Germinal center (tissue), 1 donor: ENCODE data around the gene RNF7.
A peak's percentile ranks its signal among the peaks of the same experiment; 100 is the strongest.
"Not testable (repeated sequence)": the region's sequence is repeated elsewhere in the genome, so short reads cannot be mapped to it uniquely, and the experiment has no call there.

Source experiments
- DNase-seq: peaks from one replicate; pipeline ENCODE4 v3.0.0; 2012; ENCODE audit warnings: mixed read lengths, low spot score

The RNF7 gene

GRCh38 chr3:141782386-141782932 is 44.4 kb downstream of the RNF7 start:
- DNase-seq = no peak

GRCh38 chr3:141783632-141784031 is 45.5 kb downstream of the RNF7 start:
- DNase-seq = no peak

DNA sequence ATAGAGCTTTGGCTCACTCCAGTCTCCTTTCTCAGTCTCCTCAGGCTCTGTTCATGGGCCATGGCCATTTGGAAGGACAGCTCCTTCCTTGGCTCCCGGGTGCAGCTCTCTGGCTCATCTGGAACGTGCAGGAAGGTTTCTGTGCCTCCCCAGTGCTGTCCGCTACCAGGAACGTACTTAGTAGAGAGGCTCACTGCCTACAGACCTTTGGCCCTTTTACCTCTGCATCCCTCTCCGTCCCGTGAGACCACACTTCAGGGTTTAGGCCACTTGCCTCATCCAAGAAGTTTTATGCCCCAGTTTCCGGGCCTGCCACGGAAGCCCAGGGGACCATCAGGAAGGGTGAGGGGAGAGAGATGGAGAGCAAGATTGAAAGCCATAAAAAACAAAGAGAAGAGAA is 46.0 kb downstream of the RNF7 start:
- no peak for DNase-seq

DNA sequence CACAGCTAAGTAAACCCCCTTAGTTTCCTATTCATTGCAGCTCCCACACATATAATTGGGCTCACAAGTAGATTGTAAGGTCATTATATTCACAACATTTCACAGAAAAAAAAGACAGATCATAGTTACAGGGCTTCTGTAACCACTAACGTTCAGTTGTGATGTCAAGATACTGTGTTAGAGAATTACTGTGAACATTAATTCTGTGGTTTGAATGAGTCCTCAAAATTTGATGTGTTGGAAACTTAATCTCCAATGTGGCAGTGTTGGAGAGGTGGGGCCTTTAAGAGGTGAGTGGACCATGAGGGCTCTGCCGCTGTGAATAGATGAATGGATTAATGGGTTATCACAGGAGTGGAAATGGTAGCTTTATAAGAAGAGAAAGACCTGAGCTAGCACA is 46.4 kb downstream of the RNF7 start:
- DNase-seq = no peak

GRCh38 chr3:141788149-141788548 is 50.1 kb downstream of the RNF7 start:
- no peak for DNase-seq

DNA sequence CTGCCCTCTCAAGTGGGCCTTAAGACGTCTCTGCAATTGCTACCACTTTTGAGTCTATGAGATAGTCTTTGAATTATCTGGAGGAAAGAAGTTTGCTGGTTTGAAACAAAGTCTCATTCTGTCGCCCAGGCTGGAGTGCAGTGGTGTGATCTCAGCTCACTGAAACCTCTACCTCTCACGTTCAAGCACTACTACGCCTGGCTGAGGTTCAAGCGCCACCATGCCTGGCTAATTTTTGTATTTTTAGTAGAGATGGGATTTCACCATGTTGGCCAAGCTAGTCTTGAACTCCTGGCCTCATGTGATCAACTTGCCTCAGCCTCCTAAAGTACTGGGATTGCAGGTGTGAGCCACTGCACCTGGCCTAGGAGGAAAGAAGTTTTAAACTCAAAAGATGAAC is 50.7 kb downstream of the RNF7 start:
- DNase-seq = not testable (repeated sequence)

DNA sequence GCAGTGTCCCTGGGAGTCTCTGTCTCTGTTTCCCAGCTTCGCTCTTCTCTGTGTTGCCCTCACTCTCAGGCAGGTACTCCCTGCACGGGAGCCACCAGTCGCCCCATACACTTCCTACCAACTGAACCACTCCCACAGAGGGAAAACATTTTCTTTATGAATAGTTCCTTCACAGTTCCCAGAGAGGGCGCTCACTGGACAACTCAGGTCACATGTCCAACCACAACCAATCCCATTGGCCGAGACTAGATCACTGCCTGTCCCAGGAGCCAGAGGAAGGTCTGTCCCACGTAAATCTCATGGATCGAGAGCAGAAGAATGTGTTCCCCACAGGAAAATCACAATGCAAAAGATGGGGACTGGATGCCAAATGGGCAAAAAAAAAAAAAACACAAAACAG is 51.2 kb downstream of the RNF7 start:
- DNase-seq = no peak

- DNase-seq = no peak
Measured at GRCh38 chr3:141790171-141790570, 52.1 kb downstream of the RNF7 start.

- DNase-seq = no peak
Measured at GRCh38 chr3:141792495-141792894, 54.4 kb downstream of the RNF7 start.

DNA sequence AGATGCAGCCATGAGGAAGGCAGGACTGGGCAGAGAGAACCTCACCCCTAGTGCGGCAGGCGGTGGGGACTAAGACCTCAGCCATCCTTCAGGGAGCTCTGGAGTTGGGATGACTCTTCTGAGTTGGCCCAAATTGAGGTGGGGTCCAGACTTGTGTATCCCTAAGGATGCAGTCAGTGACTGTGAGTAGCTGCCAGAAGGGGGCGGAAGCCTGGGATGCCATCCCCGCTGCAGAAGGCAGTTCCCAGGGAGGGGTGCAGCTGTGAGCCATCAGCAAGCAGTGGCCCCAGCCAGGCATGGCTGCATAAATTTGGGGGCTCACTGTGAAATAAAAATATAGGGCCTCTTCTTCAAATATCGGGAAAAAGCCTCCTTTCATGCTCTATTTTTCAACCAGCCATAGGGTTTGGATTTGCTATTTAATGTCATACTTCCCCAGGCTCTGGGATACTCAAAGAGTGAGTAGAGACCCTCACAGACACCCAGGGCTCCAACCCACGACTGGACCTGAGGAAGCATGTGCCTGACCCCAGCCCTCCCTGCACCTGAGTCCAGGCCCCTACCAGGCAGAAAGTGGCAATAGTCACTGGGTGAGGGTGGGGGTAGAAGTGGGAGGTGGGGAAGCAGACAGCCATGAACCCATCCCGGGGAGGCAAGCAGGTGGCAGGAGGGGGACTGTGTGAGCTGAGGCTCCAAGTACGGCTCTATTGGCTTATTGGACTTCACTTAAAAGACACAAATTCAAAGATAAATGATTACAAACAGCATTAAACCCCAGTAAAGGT is 55.6 kb downstream of the RNF7 start:
- DNase-seq = no peak

DNA sequence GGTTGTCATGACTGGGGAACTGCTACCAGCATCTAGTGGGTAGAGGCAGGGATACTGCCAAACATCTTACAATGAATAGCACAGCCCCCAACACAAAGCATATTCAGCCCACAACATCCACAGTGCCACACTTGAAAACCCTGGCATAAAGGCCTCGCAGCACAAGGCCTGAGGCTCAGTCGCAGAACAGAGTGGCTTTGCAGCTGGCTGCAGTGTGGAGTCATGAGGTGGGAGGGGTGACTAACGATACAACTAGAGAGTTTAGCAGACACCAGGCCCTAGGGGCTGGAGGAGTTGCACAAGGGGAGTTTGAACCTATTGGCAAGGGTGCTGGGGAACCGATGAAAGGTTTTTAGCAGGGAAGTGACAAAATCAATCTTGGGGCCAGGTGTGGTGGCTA is 57.2 kb downstream of the RNF7 start:
- no peak for DNase-seq

- no peak for DNase-seq
Measured at GRCh38 chr3:141795741-141796080, 57.6 kb downstream of the RNF7 start.

DNA sequence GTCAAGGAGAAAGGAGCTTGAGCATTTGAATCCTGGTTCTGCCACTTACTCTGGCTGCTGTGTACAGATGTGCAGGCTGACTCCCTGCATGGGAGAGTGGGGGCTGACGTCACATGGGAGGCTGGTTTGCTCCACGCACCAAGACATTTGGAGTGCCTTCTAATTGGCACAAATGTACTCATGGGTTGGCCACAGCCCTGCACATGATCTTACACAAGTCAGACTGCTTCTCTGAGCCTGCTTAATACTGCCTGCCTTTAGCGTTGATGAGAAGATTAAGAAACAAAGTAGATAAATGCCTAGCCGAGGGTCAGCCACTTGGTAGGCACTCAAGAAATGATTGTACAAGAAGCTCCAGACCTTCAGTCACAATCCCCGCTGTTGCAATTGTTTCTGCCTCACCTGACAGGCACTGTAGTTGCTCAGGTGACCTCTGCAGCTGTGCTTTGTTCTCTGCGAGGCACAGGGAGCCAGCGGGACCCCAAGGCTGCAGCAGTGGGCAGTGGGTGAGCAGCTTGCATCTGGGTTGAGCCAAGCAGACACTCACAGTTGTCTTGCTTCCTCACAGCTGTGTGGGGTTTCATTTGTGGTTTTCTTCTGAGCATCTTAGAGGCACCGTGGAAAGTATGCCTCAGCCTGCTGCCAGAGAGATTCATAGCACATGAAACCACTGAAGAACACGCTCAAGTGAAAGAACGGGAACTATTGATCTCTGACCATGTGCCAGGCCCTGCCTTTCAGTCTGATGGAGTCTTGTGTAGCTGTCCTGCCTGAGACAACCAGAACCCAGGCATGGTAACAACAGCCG is 58.2 kb downstream of the RNF7 start:
- peak; percentile 44 for DNase-seq
